AG04450 (cell line): Measurements from ENCODE around the gene THEM4. TPM values are rescaled to one million over a fixed set of nuclear protein-coding genes. Genes with fewer than 3 reads are reported as not detected.

ENCODE experiments used
- CTCF ChIA-PET: fragments of 300-600, 350-600 bp; formaldehyde crosslinking; extraction: SDS; loops from one replicate; lab custom pipeline; 2022; ENCODE audit warnings: antibody characterized with exemption, inconsistent platforms; lab: Charles Lee
- POLR2A ChIA-PET: fragments of 350-600 bp; formaldehyde crosslinking; extraction: SDS; loops from one replicate; lab custom pipeline; 2021; ENCODE audit warnings: antibody characterized with exemption, inconsistent platforms; lab: Yijun Ruan, JAX
- DNase-seq: peaks from one replicate; pipeline ENCODE4 v3.0.0-alpha.2; 2011; ENCODE audit warnings: low read depth, low spot score
- H3K27ac ChIP-seq: one replicate; pipeline ENCODE4 v1.5.1; 2012; ENCODE audit warnings: low read depth, low read length, control low read depth
- H3K27me3 ChIP-seq: one replicate; pipeline ENCODE4 v1.6.0; 2012; ENCODE audit warnings: low read length; ENCODE audit not compliant: control insufficient read depth, insufficient read depth
- H3K4me3 ChIP-seq: 2 replicates; pipeline ENCODE4 v1.5.1; 2011; ENCODE audit warnings: mild to moderate bottlenecking, low read depth, low read length, control low read depth
- H3K9me3 ChIP-seq: 2 replicates; pipeline ENCODE4 v1.5.1; 2012; ENCODE audit warnings: low read length; ENCODE audit not compliant: control insufficient read depth, insufficient read depth
- polyA plus RNA-seq: library from polyadenylated mRNA; depleted of rRNA; stranded (reverse); fragments of >200 nt; gene quantifications from 2 replicates; pipeline ENCODE4 v1.2.3, GENCODE V29; 2011
- TF ChIP-seq, protein P1 (sequence below): IDR thresholded peaks from 2 replicates; pipeline ENCODE4 v1.5.1; 2011; ENCODE audit warnings: low read depth, low read length, control low read depth, inconsistent platforms

THEM4 gene
- polyA plus RNA-seq, 1 experiment, result 24.8 TPM

DNA sequence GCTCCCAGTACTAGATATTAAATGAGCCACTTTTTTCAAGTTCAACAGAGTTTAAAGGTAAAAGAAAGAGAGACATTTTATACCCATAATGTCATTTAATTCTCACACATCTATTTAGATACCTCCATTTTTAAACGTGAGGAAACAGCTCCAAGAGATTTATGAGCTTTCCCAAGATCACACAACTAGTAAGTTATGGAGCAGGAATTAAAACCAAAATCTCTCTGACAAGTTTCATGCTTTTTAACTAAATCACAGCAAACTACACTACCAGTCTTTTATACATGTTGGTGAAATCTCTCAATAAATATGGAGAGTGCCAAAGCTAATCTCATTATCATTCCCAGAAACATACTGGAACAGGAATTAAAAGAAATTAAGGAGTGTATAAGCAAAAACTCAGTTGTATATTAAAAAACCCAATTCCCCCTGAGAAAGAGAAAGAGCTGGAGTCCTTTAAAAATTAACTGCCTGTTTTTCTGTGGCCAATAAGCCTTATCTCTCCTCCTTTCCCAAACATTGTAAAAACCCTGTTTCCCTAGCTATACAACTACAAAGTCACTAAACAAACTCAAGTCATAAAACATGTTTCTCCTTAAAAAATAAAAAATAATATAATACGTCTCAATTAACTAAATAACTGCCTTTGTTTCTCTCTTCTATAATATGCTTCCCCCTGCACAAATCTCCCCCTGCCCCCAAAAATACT is 26.7 kb upstream of the THEM4 start:
- no peak overlapping the region for H3K4me3 ChIP-seq
- POLR2A ChIA-PET, result no interaction called here
- H3K27me3 ChIP-seq, result peaks cover 10% of the 10 kb centered on the region
- H3K27ac ChIP-seq, result no peak overlapping the region
- CTCF ChIA-PET, result interaction anchor here (0.6 to 8.1 kb wide), 13 partner anchors 8 to 117 kb away, joined by 3 to 251 read pairs (median 5); no protein-coding TSS in a partner anchor
- DNase-seq, result no peak
- TF ChIP-seq, protein P1, sequence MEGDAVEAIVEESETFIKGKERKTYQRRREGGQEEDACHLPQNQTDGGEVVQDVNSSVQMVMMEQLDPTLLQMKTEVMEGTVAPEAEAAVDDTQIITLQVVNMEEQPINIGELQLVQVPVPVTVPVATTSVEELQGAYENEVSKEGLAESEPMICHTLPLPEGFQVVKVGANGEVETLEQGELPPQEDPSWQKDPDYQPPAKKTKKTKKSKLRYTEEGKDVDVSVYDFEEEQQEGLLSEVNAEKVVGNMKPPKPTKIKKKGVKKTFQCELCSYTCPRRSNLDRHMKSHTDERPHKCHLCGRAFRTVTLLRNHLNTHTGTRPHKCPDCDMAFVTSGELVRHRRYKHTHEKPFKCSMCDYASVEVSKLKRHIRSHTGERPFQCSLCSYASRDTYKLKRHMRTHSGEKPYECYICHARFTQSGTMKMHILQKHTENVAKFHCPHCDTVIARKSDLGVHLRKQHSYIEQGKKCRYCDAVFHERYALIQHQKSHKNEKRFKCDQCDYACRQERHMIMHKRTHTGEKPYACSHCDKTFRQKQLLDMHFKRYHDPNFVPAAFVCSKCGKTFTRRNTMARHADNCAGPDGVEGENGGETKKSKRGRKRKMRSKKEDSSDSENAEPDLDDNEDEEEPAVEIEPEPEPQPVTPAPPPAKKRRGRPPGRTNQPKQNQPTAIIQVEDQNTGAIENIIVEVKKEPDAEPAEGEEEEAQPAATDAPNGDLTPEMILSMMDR, result no peak
- H3K9me3 ChIP-seq, result no peaks in the 10 kb centered on the region

DNA sequence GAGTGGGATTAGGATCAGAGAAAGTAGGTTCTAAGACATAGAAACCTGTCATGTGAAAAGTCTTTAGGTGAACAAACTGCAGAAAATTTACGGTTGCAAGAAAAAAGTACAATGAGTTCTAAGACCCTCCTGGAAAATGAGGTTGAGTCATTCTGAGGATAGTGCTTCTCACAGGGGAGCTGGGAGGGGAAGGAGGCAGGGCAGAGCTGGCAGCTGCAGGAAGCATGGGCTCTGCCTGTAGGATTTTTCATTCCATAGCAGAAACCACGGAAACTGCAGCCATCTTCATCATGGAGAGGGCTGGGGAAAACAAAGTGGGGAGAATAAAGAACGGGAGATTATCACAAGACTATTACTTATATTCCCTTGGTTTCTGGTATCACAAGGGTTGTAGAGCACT is 25.8 kb upstream of the THEM4 start:
- H3K9me3 ChIP-seq, result no peaks in the 10 kb centered on the region
- ChIA-PET CTCF (interaction anchor here (0.7 to 8.1 kb wide), 16 partner anchors 10 to 118 kb away, joined by 3 to 251 read pairs (median 10); no protein-coding TSS in a partner anchor), POLR2A (no interaction called here)
- TF ChIP-seq, protein P1, result no peak
- H3K27ac ChIP-seq, result no peak overlapping the region
- H3K4me3 ChIP-seq, result no peak overlapping the region
- no peak for DNase-seq
- peaks cover 16% of the 10 kb centered on the region for H3K27me3 ChIP-seq

DNA sequence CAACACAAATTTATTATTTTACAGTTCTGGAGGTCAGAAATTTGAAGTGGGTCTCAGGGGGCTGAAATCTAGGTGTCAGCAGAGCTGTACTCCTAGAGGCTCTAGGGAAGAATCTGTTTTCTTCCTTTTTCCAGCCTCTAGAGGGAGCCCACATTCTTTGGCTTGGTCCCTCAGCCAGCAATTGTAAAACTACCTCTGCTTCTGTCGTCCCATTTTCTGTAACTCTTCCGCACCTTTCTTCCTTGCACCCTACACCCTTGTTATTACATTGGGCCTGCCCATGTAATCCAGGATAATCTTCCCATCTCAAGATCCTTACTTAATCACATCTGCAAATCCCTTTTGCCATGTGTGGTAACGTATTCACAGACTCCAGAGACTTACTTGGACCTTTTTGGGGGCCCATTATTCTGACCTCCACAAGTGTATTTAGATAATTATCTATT is 24.8 kb upstream of the THEM4 start:
- ChIA-PET POLR2A (no interaction called here), CTCF (interaction anchor here (0.6 to 8.1 kb wide), 23 partner anchors 8 to 379 kb away, joined by 3 to 251 read pairs (median 5); no protein-coding TSS in a partner anchor)
- H3K9me3 ChIP-seq, result no peaks in the 10 kb centered on the region
- TF ChIP-seq, protein P1, result peak; percentile 94
- H3K27me3 ChIP-seq, result peaks cover 17% of the 10 kb centered on the region
- DNase-seq, result peak; percentile 16
- no peak overlapping the region for H3K27ac ChIP-seq
- no peak overlapping the region for H3K4me3 ChIP-seq

DNA sequence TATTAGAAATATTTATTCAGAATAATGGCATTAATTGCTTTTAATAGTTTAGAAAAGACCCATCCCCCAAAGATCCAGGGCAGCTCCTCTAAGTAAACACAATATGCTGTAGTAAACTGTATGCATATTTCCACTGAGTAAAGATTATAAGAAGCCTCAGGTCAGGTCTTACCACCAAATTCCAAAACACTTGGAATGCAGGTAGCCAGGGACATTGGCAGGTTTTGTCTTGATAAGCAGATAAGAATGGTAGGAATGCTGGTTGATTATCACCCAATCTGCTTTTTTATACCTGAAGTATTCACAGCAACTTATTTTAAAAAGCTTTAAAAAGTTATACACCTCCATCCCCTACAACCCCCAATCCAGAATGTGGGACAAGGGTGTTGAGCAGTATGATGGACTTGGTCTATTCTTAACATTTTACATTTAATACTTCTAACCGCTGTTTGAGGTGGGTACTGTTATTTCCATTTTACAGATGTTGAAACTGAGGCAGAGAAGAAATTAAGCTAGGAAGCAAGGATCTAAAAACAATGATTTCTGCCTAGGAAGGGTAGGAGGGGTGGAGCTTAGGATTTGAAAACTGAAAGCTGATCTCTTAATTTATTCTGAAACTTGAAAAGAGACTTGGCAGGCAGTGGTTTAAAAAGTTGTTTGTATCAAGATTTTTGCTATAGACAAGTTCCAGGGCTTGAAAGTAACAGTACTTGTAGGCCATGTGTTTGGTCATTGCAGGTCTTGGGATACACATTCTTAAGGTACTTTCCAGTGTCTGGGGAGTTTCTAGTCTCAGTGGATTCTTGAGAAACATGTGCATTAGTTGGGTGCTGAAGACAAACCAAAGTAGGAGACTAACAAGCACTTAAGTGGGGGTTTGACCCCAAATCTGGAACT is 15.6 kb upstream of the THEM4 start:
- TF ChIP-seq, protein P1, result no peak
- CTCF ChIA-PET, result interaction anchor here (0.9 to 1.2 kb wide), 2 partner anchors 9 to 16 kb away, joined by 3 to 4 read pairs; partner anchors contain the start of gene THEM4
- Histone ChIP-seq H3K27ac (no peak overlapping the region), H3K4me3 (no peak overlapping the region), H3K27me3 (peaks cover 9% of the 10 kb centered on the region), H3K9me3 (no peaks in the 10 kb centered on the region)
- DNase-seq, result no peak
- POLR2A ChIA-PET, result interaction anchor here (1.7 kb wide), 1 partner anchor 15 kb away, joined by 5 read pairs; the partner anchor contains the start of gene THEM4
